ENCODE results near the gene TBC1D22A. TPM values are rescaled to one million over a fixed set of nuclear protein-coding genes. Genes with fewer than 3 reads are reported as not detected.

The TBC1D22A gene
- total RNA-seq, 1 experiment from 2014 or later: 18.2 TPM

GRCh38 chr22:47084226-47084625 lies 321.8 kb downstream of the TBC1D22A start:
- no peaks in the 10 kb centered on the region; the same call in 1 of the 2 replicates for H3K36me3 ChIP-seq
- peaks cover 9% of the 10 kb centered on the region for H3K9me3 ChIP-seq
- H3K27me3 ChIP-seq: no peaks in the 10 kb centered on the region
- no peak overlapping the region for H3K4me3 ChIP-seq
- DNase-seq: no peak

GRCh38 chr22:47086596-47087248 lies 324.3 kb downstream of the TBC1D22A start:
- DNase-seq: no peak
- Histone ChIP-seq H3K36me3 (no peaks in the 10 kb centered on the region), H3K4me3 (no peak overlapping the region), H3K9me3 (no peaks in the 10 kb centered on the region), H3K27me3 (no peaks in the 10 kb centered on the region)

GRCh38 chr22:47088480-47089158 lies 326.2 kb downstream of the TBC1D22A start:
- Histone ChIP-seq H3K4me3 (no peak overlapping the region), H3K9me3 (no peaks in the 10 kb centered on the region; the same call in 1 of the 2 replicates), H3K36me3 (no peaks in the 10 kb centered on the region), H3K27me3 (no peaks in the 10 kb centered on the region)
- no peak for DNase-seq

- H3K27me3 ChIP-seq: no peaks in the 10 kb centered on the region
- H3K4me3 ChIP-seq: no peak overlapping the region
- DNase-seq: no peak
- H3K36me3 ChIP-seq: no peaks in the 10 kb centered on the region
- peaks cover 4% of the 10 kb centered on the region; the same call in 1 of the 2 replicates for H3K9me3 ChIP-seq
Observed at GRCh38 chr22:47089374-47089773, 326.9 kb downstream of the TBC1D22A start.

- no peak for DNase-seq
- Histone ChIP-seq H3K27me3 (no peaks in the 10 kb centered on the region), H3K4me3 (no peak overlapping the region), H3K9me3 (peaks cover 8% of the 10 kb centered on the region; the same call in 1 of the 2 replicates), H3K36me3 (no peaks in the 10 kb centered on the region)
Observed at GRCh38 chr22:47089796-47090460, 327.5 kb downstream of the TBC1D22A start.

- no peak overlapping the region for H3K4me3 ChIP-seq
- no peaks in the 10 kb centered on the region for H3K36me3 ChIP-seq
- DNase-seq: no peak
- no peaks in the 10 kb centered on the region for H3K27me3 ChIP-seq
- H3K9me3 ChIP-seq: peaks cover 8% of the 10 kb centered on the region; the same call in 1 of the 2 replicates
Observed at GRCh38 chr22:47090591-47091245, 328.3 kb downstream of the TBC1D22A start.

GRCh38 chr22:47091246-47091651 lies 328.8 kb downstream of the TBC1D22A start:
- no peaks in the 10 kb centered on the region for H3K27me3 ChIP-seq
- no peak for DNase-seq
- peaks cover 8% of the 10 kb centered on the region; the same call in 1 of the 2 replicates for H3K9me3 ChIP-seq
- no peak overlapping the region for H3K4me3 ChIP-seq
- H3K36me3 ChIP-seq: no peaks in the 10 kb centered on the region

- no peaks in the 10 kb centered on the region for H3K36me3 ChIP-seq
- no peaks in the 10 kb centered on the region for H3K27me3 ChIP-seq
- no peak for DNase-seq
- peaks cover 8% of the 10 kb centered on the region; the same call in 1 of the 2 replicates for H3K9me3 ChIP-seq
- H3K4me3 ChIP-seq: no peak overlapping the region
Observed at GRCh38 chr22:47091921-47092700, 329.7 kb downstream of the TBC1D22A start.

GRCh38 chr22:47092896-47093311 lies 330.5 kb downstream of the TBC1D22A start:
- H3K4me3 ChIP-seq: no peak overlapping the region
- no peaks in the 10 kb centered on the region for H3K27me3 ChIP-seq
- H3K36me3 ChIP-seq: no peaks in the 10 kb centered on the region
- H3K9me3 ChIP-seq: peaks cover 8% of the 10 kb centered on the region; the same call in 1 of the 2 replicates
- no peak for DNase-seq

GRCh38 chr22:47093720-47094119 lies 331.3 kb downstream of the TBC1D22A start:
- Histone ChIP-seq H3K36me3 (no peaks in the 10 kb centered on the region), H3K4me3 (no peak overlapping the region), H3K27me3 (no peaks in the 10 kb centered on the region), H3K9me3 (peaks cover 8% of the 10 kb centered on the region; the same call in 1 of the 2 replicates)
- no peak for DNase-seq

GRCh38 chr22:47094861-47095330 lies 332.4 kb downstream of the TBC1D22A start:
- Histone ChIP-seq H3K9me3 (peaks cover 8% of the 10 kb centered on the region; the same call in 1 of the 2 replicates), H3K36me3 (no peaks in the 10 kb centered on the region), H3K4me3 (no peak overlapping the region), H3K27me3 (no peaks in the 10 kb centered on the region)
- peak; percentile 9 for DNase-seq

- Histone ChIP-seq H3K9me3 (peaks cover 8% of the 10 kb centered on the region; the same call in 1 of the 2 replicates), H3K4me3 (no peak overlapping the region), H3K36me3 (no peaks in the 10 kb centered on the region), H3K27me3 (no peaks in the 10 kb centered on the region)
- no peak for DNase-seq
Observed at GRCh38 chr22:47095395-47096122, 333.1 kb downstream of the TBC1D22A start.

GRCh38 chr22:47098121-47098520 lies 335.7 kb downstream of the TBC1D22A start:
- H3K9me3 ChIP-seq: peaks cover 8% of the 10 kb centered on the region; the same call in 1 of the 2 replicates
- H3K4me3 ChIP-seq: no peak overlapping the region
- no peak for DNase-seq
- no peaks in the 10 kb centered on the region for H3K36me3 ChIP-seq
- H3K27me3 ChIP-seq: no peaks in the 10 kb centered on the region

GRCh38 chr22:47098554-47098953 lies 336.1 kb downstream of the TBC1D22A start:
- no peaks in the 10 kb centered on the region for H3K27me3 ChIP-seq
- DNase-seq: no peak
- no peaks in the 10 kb centered on the region for H3K36me3 ChIP-seq
- H3K9me3 ChIP-seq: peaks cover 8% of the 10 kb centered on the region; the same call in 1 of the 2 replicates
- no peak overlapping the region for H3K4me3 ChIP-seq

GRCh38 chr22:47100019-47100418 lies 337.6 kb downstream of the TBC1D22A start:
- H3K4me3 ChIP-seq: no peak overlapping the region
- H3K9me3 ChIP-seq: no peaks in the 10 kb centered on the region
- no peaks in the 10 kb centered on the region for H3K36me3 ChIP-seq
- DNase-seq: no peak
- no peaks in the 10 kb centered on the region for H3K27me3 ChIP-seq

Measured in MG63 (cell line).